NOMO-1 treated with dmso at 0.1 percent for 144 hours (cell line): ENCODE data around the gene EFHD2.
"Not testable (repeated sequence)": the region's sequence is repeated elsewhere in the genome, so short reads cannot be mapped to it uniquely, and the experiment has no call there.

Experiments used
- DNase-seq: peaks from one replicate; lab custom pipeline; 2025; ENCODE audit not compliant: unreplicated experiment; lab: John Stamatoyannopoulos, UW

Gene EFHD2

DNA sequence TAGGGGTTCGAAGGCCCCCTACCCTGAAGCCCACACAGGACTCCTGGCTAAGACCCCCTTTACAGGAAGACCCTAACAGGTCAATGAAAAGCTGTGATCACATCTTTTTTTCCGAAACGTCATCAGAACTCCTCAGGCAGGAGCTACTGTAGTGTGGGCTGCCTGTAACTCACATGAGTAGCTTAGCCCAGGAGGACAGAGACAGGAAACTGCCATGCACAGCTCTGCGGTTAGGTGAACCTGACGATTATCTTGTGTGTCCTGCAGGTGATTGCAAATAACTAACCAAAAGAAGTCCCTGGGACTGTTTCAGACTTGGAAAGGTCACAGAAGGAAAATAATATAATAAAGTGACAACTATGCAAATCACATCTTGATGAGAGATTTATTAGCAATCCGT lies 62.0 kb downstream of the EFHD2 start:
- DNase-seq = not testable (repeated sequence)

DNA sequence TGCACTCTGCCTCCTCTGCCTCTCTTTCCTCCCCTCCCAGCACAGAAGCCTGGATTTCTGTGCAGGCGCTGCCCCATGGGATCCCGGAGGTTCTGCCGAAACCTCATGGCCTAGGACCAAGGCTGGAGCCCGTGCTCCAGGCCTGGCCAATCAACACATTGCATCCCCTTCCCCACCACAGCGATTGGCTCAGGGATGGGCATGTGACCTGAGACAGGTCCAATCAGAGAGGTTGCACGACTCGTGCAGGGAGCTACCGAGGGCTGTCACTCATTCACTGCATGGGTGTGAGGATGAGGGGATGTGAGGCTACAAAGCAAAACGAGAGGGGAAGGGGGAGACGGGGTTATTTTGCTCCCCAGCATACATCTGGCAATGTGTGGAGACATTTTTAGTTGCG lies 62.9 kb downstream of the EFHD2 start:
- no peak for DNase-seq

DNA sequence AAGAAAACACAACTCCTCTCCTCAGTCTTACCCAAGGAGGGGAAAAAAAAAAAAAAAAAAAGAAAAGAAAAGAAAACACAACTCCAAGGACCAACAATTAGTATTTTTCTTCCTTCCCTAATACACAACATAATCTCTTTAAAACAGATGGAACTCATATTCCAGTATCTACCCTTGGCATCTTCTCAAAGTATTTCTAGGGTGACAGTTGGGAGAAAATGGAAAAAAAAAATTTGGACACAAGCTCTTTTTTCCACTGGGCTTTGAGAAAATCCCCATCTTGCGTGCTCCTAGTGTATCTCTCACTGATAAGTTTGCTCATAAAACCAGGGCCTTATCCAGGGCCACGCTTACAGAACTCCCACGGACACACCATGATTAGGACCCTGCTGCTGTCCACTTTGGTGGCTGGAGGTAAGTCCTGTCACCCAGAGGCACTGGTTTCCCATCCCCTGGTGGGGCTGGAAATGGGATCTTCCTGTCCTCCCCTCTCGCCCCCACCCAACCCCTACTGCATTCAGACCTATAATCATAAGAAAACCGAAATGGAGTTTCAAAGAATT lies 66.1 kb downstream of the EFHD2 start, which contains the start of gene CELA2B:
Gene CELA2B, plus strand, starts transcription at position 353 of the 563 bp plus-strand sequence. Its CDS starts 22 bp downstream, at position 375.
- no peak for DNase-seq

DNA sequence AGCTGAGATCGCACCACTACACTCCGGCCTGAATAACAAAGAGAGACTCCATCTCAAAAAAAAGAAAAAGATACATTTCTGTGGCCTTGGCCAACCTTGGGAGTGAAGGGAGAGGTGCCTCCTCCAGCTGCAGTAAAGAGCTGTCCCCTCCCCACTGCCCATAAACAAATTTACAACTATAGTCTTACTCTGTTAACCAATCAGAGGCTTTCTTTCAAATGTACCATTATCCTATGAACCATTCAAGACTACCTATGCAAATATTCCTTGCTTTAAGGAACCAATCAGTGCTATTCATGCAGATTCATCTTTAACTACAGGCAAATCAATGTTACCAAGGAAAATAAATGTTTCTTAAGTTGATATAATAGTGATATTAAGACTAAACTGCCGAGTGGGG lies 67.2 kb downstream of the EFHD2 start:
- no peak for DNase-seq

DNA sequence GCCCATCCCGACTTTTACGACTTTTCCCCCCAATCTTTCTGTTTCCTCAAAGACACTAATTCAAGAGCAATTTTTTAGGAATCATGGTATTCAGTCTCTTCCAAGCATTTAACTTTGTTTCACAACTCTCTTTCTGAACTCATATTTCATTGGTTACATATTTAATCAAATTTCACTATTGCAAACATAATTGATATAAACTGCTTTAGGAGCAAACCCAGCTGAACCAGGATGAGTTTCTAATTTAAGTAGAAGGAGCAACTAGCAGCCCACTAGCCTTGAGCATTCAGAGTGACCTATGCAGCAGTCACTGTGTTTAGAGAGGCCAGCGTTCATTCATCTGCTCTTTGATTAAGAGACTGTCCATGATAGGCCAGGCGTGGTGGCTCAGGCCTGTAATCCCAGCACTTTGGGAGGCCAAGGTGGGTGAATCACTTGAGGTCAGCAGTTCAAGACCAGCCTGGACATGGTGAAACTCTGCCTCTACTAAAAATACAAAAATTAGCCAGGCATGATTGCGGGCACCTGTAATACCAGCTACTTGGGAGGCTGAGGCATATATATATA lies 68.0 kb downstream of the EFHD2 start:
- no peak for DNase-seq
